ENCODE measurements around the gene SLIT3. TPM values are rescaled to one million over a fixed set of nuclear protein-coding genes. Genes with fewer than 3 reads are reported as not detected.

SLIT3 gene
- total RNA-seq, 2 experiments from 2014 or later = 5.4 to 7.3 TPM

DNA sequence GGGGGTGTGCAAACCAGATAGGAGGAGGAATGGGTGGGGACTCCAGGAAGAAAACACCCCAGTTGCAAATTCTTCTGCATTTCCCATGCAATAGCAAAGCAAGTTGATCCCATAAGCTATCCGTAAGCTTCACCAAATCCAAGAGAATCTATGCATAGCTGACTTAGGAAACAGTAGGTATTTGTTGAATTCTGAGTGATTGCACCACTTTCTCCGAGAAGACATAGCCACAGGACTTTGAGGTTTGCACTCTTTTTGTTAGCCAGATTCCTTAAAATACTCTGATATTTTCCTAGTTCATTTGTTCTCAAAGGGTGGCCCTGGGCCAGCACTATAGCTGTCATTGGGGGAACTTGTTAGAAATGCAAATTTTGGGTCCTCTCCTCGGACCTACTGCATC, 271.9 kb downstream of the SLIT3 start:
- ChIA-PET POLR2A (no interaction called here), CTCF (interaction anchor here (0.6 to 1.2 kb wide), 2 partner anchors 11 to 34 kb away, joined by 3 read pairs; no protein-coding TSS in a partner anchor)
- Mint-ChIP-seq H3K4me3 (no peak overlapping the region), H3K27ac (no peak overlapping the region), H3K36me3 (ENCODE audit: low read depth) (no peaks in the 10 kb centered on the region), H3K27me3 (peaks cover 23% of the 10 kb centered on the region), H3K4me1 (no peaks in the 10 kb centered on the region), H3K9me3 (ENCODE audit: low read depth) (peaks cover 2% of the 10 kb centered on the region)
- intact Hi-C loops (cut with DNase I, micrococcal nuclease) = no loop called here
- ATAC-seq = no peak
- no peak for DNase-seq

DNA sequence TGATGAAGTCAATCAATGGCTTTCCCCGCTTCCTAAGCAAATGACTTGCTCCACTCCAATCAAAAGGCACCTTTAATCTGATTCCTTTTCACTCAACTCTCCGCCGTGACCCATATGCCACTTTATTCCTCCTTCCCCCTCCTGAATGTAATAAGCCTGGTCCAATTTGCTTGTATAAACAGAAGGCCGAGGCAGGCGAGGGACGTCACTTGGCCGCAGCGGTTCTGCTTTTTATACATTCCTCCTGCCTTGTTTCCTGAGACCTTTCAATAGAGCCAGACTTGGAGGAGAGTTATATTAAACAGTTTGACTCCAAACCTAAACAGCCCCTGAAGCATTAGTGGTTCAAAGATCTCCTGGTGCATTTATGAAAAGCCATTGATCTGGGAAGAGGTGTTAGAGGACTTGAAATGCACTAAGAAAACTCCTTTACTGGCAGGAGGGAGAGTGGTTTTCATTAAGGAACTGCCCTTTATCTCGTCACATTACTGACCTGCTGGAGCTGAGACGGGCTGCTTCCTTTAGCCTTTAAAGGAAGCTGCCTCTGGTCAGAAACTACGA, 273.4 kb downstream of the SLIT3 start:
- DNase-seq = no peak
- no peak for ATAC-seq
- Mint-ChIP-seq H3K4me1 (no peaks in the 10 kb centered on the region), H3K36me3 (ENCODE audit: low read depth) (no peaks in the 10 kb centered on the region), H3K27me3 (peaks cover 22% of the 10 kb centered on the region), H3K27ac (no peak overlapping the region), H3K9me3 (ENCODE audit: low read depth) (no peaks in the 10 kb centered on the region), H3K4me3 (no peak overlapping the region)
- intact Hi-C loops (cut with DNase I, micrococcal nuclease) = no loop called here
- ChIA-PET CTCF (no interaction called here), POLR2A (no interaction called here)

DNA sequence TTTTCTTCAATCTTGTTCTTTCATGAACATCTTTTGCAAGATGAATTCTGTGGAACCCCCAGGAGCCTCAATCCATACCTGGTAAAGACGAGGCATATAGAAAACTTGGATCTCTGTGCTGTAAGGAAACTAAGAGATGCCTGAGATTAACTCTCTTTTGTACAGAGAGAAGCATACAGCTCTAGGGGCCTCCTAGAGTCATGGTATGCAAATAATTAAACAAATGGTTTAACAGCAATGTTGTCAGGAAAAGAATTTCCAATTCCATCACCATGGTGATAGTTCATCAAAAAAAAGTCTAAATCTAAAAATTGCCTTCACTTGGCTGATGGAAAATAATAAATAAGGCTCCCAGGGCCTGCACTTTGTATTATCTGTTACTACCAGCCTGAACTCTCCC, 275.4 kb downstream of the SLIT3 start:
- peaks cover 19% of the 10 kb centered on the region for H3K27me3 Mint-ChIP-seq
- POLR2A ChIA-PET = no interaction called here
- no peaks in the 10 kb centered on the region for H3K4me1 Mint-ChIP-seq
- no peaks in the 10 kb centered on the region for H3K9me3 Mint-ChIP-seq (ENCODE audit: low read depth)
- no peak overlapping the region for H3K4me3 Mint-ChIP-seq
- CTCF ChIA-PET = no interaction called here
- ATAC-seq = no peak
- H3K36me3 Mint-ChIP-seq (ENCODE audit: low read depth) = no peaks in the 10 kb centered on the region
- intact Hi-C loops (cut with DNase I, micrococcal nuclease) = no loop called here
- DNase-seq = no peak
- no peak overlapping the region for H3K27ac Mint-ChIP-seq

DNA sequence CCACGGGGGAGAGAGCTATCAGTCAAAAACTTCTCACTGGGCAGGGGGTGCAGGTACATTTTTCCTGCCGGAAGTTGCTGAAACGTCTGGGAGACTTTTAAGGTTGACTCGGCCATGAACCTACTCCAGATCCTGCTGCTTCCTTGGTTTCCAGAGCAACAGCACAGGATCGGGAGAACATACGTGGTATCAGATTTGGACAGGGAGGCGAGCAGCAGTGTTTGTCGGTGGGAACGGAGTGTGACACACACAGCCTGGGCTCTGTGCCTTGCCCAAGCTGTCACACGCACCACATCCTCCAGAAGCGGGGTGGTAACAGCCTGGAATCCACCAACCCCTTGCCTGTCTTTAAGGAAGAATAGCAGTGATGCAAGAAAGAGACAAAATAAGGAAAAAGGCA, 276.5 kb downstream of the SLIT3 start:
- Mint-ChIP-seq H3K9me3 (ENCODE audit: low read depth) (no peaks in the 10 kb centered on the region), H3K4me1 (no peaks in the 10 kb centered on the region), H3K27me3 (peaks cover 21% of the 10 kb centered on the region), H3K27ac (no peak overlapping the region), H3K4me3 (no peak overlapping the region), H3K36me3 (ENCODE audit: low read depth) (no peaks in the 10 kb centered on the region)
- ChIA-PET CTCF (no interaction called here), POLR2A (no interaction called here)
- DNase-seq (no peak), ATAC-seq (no peak)
- intact Hi-C loops (cut with DNase I, micrococcal nuclease) = no loop called here

DNA sequence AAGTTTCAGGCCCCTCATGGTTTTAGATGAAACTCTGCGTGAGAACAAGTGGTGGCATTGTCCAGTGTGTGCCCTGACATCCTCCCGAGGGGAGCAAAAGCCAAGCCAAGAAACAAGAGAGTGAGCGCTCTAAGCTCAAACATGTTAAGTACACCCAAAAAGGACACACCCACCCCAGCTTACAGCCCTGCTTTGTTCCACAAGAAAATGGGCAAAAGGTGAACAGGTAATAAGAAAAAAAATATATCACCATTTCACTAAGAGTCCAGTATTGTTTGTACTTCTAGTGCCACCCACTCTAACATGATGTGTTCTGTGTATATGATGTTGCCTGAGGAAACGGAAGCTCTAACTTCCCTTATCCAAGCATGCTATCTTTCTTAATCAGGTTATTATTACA, 278.2 kb downstream of the SLIT3 start:
- Mint-ChIP-seq H3K36me3 (ENCODE audit: low read depth) (no peaks in the 10 kb centered on the region), H3K4me1 (no peaks in the 10 kb centered on the region), H3K9me3 (ENCODE audit: low read depth) (no peaks in the 10 kb centered on the region), H3K27ac (no peak overlapping the region), H3K27me3 (peaks cover 23% of the 10 kb centered on the region), H3K4me3 (no peak overlapping the region)
- DNase-seq = no peak
- intact Hi-C loops (cut with DNase I, micrococcal nuclease) = no loop called here
- CTCF ChIA-PET = no interaction called here
- ATAC-seq = no peak
- POLR2A ChIA-PET = no interaction called here

DNA sequence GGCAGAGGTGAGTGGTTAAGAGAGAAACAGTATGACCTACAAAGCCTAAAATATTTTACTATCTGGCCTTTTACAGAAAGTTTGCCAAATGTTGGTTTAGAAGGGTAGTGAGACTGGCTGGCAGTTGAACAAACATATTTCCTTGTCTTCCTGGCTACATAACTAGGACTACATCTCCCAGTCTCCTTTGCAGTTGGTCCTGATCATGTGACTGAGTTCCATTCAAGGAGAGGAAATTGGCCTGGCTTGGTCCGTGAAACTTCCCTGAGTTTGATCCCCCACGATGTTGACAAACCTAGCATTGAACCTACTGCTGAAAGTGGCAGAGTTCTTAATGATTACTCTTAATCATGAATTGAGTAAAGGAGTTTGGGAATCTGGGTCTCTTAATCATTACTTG, 280.8 kb downstream of the SLIT3 start:
- Mint-ChIP-seq H3K36me3 (ENCODE audit: low read depth) (no peaks in the 10 kb centered on the region), H3K27ac (no peak overlapping the region), H3K4me3 (no peak overlapping the region), H3K27me3 (peaks cover 19% of the 10 kb centered on the region), H3K4me1 (no peaks in the 10 kb centered on the region), H3K9me3 (ENCODE audit: low read depth) (no peaks in the 10 kb centered on the region)
- ATAC-seq (no peak), DNase-seq (no peak)
- ChIA-PET CTCF (interaction anchor here (0.6 kb wide), 1 partner anchor 452 kb away, joined by 3 read pairs; no protein-coding TSS in a partner anchor), POLR2A (no interaction called here)
- intact Hi-C loops (cut with DNase I, micrococcal nuclease) = no loop called here

DNA sequence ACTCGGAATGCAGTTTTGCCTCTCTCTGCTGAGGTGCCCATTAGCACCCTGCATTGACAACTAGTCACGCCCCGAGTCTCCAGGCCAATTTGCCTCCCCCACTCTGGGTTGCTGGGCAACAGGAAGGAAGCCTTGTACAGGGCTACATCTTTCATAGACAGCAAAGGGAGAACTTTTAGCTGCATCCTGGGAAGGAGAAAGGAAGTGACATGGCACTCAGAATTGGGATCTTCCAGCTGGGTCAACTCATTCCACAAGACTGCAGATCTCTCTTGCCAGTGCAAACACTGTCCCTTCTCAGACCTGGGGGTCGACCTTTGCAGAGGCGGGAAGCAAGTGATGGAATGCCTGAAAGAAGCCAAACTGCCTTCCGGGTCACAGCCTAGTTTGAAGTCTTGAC, 282.0 kb downstream of the SLIT3 start:
- no peak overlapping the region for H3K4me3 Mint-ChIP-seq
- no peak overlapping the region for H3K27ac Mint-ChIP-seq
- H3K27me3 Mint-ChIP-seq = peaks cover 11% of the 10 kb centered on the region
- intact Hi-C loops (cut with DNase I, micrococcal nuclease) = no loop called here
- no peak for ATAC-seq
- H3K4me1 Mint-ChIP-seq = no peaks in the 10 kb centered on the region
- no peaks in the 10 kb centered on the region for H3K9me3 Mint-ChIP-seq (ENCODE audit: low read depth)
- no peak for DNase-seq
- POLR2A ChIA-PET = no interaction called here
- CTCF ChIA-PET = interaction anchor here (0.7 to 1.0 kb wide), 2 partner anchors 423 to 1536 kb away, joined by 3 to 4 read pairs; no protein-coding TSS in a partner anchor
- H3K36me3 Mint-ChIP-seq (ENCODE audit: low read depth) = no peaks in the 10 kb centered on the region

DNA sequence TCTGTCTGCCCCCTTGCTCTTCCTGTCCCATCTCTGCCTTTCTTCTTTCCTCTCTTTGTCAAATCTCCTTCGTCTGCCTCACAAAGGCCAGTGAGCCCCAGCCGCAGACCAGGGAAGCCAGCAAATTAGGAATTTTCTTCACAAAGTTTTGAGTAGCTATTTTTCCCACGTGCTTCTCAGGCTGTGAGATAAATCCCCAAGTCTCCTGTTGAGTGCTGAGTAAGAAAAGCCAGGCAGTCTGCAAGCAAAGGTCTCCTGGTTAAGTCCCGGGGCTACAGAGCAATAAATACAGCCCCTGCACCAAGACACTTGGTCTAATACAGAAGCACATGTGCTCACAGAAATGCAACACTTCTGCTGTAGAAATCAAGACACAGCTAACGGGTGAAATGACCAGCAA, 284.9 kb downstream of the SLIT3 start:
- intact Hi-C loops (cut with DNase I, micrococcal nuclease) = no loop called here
- POLR2A ChIA-PET = no interaction called here

DNA sequence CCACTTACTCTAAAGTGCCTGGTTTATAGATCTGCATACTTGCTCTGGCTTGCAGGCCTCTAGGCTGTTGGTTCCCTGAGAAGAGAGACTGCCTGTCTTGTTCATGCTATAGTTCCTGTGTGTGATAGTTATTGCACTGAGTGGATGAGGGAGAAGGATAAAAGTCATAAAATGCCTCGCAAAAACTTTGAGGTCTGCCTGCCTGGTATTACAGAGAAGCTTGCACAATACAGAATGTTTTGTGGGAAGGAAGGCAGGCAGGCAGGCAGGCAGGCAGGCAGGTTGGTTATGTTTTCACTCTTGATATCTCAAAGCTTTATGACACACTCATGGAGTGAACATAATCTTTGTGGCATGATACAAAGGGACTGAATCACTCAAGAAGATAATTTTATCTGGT, 287.1 kb downstream of the SLIT3 start:
- ChIA-PET POLR2A (no interaction called here), CTCF (no interaction called here)
- H3K4me1 Mint-ChIP-seq = no peaks in the 10 kb centered on the region
- intact Hi-C loops (cut with DNase I, micrococcal nuclease) = no loop called here
- H3K36me3 Mint-ChIP-seq (ENCODE audit: low read depth) = no peaks in the 10 kb centered on the region
- H3K9me3 Mint-ChIP-seq (ENCODE audit: low read depth) = no peaks in the 10 kb centered on the region
- no peak overlapping the region for H3K27ac Mint-ChIP-seq
- H3K4me3 Mint-ChIP-seq = no peak overlapping the region
- no peak for DNase-seq
- no peak for ATAC-seq
- H3K27me3 Mint-ChIP-seq = peaks cover 9% of the 10 kb centered on the region

More for the DNA sequence above, 284.9 kb downstream of the SLIT3 start:
- ATAC-seq (no peak), DNase-seq (no peak)
- Mint-ChIP-seq H3K4me3 (no peak overlapping the region), H3K27me3 (peaks cover 11% of the 10 kb centered on the region), H3K4me1 (no peaks in the 10 kb centered on the region), H3K36me3 (ENCODE audit: low read depth) (no peaks in the 10 kb centered on the region), H3K9me3 (ENCODE audit: low read depth) (no peaks in the 10 kb centered on the region), H3K27ac (no peak overlapping the region)
- CTCF ChIA-PET = interaction anchor here (0.6 kb wide), 1 partner anchor 66 kb away, joined by 3 read pairs; no protein-coding TSS in a partner anchor

DNA sequence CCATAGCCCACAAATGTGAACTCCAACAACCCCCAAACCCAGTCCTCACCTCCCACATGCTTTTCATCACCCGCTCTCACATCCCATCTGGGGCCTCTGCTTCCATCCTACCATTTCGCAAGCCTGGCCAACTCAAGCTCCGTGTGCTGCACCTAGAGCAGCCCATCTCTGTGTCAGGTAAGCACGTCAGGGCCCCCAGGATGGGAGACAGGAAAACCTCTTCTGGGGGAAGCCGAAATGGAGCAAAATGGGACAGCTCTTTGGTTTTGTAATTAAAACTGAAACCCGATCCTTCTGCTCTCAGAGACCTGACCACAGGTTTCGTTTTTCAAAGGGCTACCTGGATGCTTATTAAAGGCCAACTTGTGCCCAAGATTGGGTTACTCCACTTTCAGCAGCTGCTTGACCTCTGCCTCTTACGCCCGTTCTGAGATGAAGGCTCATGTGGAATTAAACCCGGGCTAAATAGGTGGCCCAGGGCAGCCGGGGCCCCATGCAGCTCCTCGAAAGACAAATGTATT, 287.7 kb downstream of the SLIT3 start:
- no peak overlapping the region for H3K4me3 Mint-ChIP-seq
- H3K27ac Mint-ChIP-seq = no peak overlapping the region
- peaks cover 8% of the 10 kb centered on the region for H3K27me3 Mint-ChIP-seq
- H3K9me3 Mint-ChIP-seq (ENCODE audit: low read depth) = no peaks in the 10 kb centered on the region
- ATAC-seq (no peak), DNase-seq (no peak)
- ChIA-PET CTCF (interaction anchor here (0.6 kb wide), 1 partner anchor 69 kb away, joined by 3 read pairs; no protein-coding TSS in a partner anchor), POLR2A (no interaction called here)
- no peaks in the 10 kb centered on the region for H3K4me1 Mint-ChIP-seq
- no peaks in the 10 kb centered on the region for H3K36me3 Mint-ChIP-seq (ENCODE audit: low read depth)
- intact Hi-C loops (cut with DNase I, micrococcal nuclease) = no loop called here

DNA sequence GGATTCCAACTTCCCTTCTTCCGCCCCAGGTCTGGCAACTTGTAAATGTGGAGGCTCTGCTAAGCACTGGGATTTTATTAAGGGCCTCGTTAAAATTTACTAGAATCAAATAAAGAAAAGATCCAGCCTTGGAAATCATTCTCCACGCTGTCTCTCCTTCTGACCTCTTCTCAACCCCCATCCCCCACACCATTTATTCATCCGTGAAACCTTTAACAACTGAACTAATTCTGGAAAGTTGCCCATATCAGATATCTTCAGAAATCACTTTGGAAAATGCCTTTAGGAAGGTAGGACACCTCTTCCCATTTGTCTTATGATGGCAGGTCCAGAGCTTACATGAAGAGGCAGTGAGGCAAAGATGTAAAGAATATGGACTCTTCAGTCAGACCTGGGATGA, 288.5 kb downstream of the SLIT3 start:
- H3K36me3 Mint-ChIP-seq (ENCODE audit: low read depth) = no peaks in the 10 kb centered on the region
- H3K9me3 Mint-ChIP-seq (ENCODE audit: low read depth) = no peaks in the 10 kb centered on the region
- intact Hi-C loops (cut with DNase I, micrococcal nuclease) = no loop called here
- no peaks in the 10 kb centered on the region for H3K4me1 Mint-ChIP-seq
- ChIA-PET POLR2A (no interaction called here), CTCF (no interaction called here)
- DNase-seq (no peak), ATAC-seq (no peak)
- no peak overlapping the region for H3K27ac Mint-ChIP-seq
- no peak overlapping the region for H3K4me3 Mint-ChIP-seq
- peaks cover 8% of the 10 kb centered on the region for H3K27me3 Mint-ChIP-seq

DNA sequence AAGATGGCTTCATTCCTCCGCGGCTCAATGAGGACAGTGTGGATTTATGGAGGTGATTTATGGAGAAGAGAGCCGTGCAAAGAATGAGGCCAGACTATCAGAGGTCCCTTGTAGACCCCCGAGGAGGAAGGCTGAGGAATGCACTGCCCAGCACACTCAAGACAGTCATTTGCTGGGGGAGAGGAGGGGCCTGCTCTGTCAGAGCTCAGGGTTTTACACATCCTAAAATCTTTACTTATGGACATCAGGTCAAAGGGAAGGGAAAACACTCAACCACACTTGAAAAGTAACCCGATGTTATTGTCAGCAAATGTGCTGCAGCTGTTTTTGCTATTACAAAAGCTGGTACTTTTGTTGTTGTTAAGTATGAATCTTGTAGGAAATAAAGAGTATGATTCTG, 289.5 kb downstream of the SLIT3 start:
- H3K4me3 Mint-ChIP-seq = no peak overlapping the region
- no peaks in the 10 kb centered on the region for H3K4me1 Mint-ChIP-seq
- no peak overlapping the region for H3K27ac Mint-ChIP-seq
- ChIA-PET CTCF (interaction anchor here (0.7 kb wide), 1 partner anchor 263 kb away, joined by 3 read pairs; no protein-coding TSS in a partner anchor), POLR2A (no interaction called here)
- H3K36me3 Mint-ChIP-seq (ENCODE audit: low read depth) = no peaks in the 10 kb centered on the region
- no peaks in the 10 kb centered on the region for H3K9me3 Mint-ChIP-seq (ENCODE audit: low read depth)
- intact Hi-C loops (cut with DNase I, micrococcal nuclease) = no loop called here
- peaks cover 5% of the 10 kb centered on the region for H3K27me3 Mint-ChIP-seq
- no peak for DNase-seq
- no peak for ATAC-seq

All from activated CD4-positive, alpha-beta T cell treated with anti-CD3 and anti-CD28 coated beads for 36 hours (primary cell).